SK-N-MC (cell line): Measurements from ENCODE around the gene FAT1.

ENCODE experiments used
- DNase-seq: peaks from one replicate; pipeline ENCODE4 v3.0.0-alpha.2; 2011; ENCODE audit warnings: low read depth, low spot score
- H3K27ac ChIP-seq: fragments of 200-600 bp; sonication (generic); 2 replicates; pipeline ENCODE4 v1.5.1; 2016; ENCODE audit warnings: mixed run types
- H3K36me3 ChIP-seq: fragments of 200-600 bp; sonication (generic); 2 replicates; pipeline ENCODE4 v1.6.1; 2017; ENCODE audit warnings: antibody characterized with exemption, low read length, mixed read lengths; ENCODE audit not compliant: insufficient read depth
- H3K4me3 ChIP-seq: fragments of 200-600 bp; sonication (generic); 2 replicates; pipeline ENCODE4 v1.5.1; 2016
- H3K9ac ChIP-seq: fragments of 200-600 bp; sonication (generic); 2 replicates; pipeline ENCODE4 v1.8.0; 2017; ENCODE audit warnings: mixed run types, mixed read lengths; ENCODE audit not compliant: insufficient read length
- H3K9me3 ChIP-seq: fragments of 200-600 bp; sonication (generic); 2 replicates; pipeline ENCODE4 v1.6.1; 2017; ENCODE audit warnings: low read depth, mild to moderate bottlenecking, antibody characterized with exemption, low read length, moderate library complexity, mixed read lengths
- EZH2 ChIP-seq: fragments of 200-600 bp; sonication (generic); IDR thresholded peaks from one replicate; pipeline ENCODE4 v1.6.1; 2017; ENCODE audit warnings: antibody characterized with exemption
- FOXP2 ChIP-seq: optimal IDR thresholded peaks from 2 replicates; pipeline ENCODE3; 2011; ENCODE audit warnings: mild to moderate bottlenecking, moderate library complexity; ENCODE audit not compliant: insufficient read depth; ENCODE audit errors: extremely low read length, control extremely low read depth
- POLR2AphosphoS5 ChIP-seq: IDR thresholded peaks from 2 replicates; pipeline ENCODE4 v1.6.1; 2012; ENCODE audit warnings: mild to moderate bottlenecking, low read depth, low read length, borderline replicate concordance

FAT1 gene

DNA sequence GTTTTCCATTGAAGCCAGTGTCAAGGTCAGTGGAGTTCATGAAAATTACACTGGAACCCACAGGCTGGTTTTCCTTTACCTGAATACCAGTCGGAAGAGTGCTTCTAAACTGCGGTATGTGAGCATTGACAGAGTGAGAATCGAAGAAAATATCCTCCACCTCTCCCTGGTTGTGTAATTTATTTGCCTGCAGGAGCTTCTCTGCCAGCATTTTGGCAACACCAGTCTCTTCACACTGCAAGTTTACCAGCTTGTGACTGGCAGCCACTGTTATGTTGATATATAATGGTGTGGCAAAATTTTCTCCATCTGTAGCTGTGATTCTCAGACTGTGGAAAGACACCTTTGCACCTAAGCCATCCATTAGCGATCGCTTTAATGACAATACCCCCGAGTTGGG, 16.1 kb downstream of the FAT1 start:
- DNase-seq: no peak
- no peak overlapping the region for H3K4me3 ChIP-seq
- TF ChIP-seq EZH2 (no peak), POLR2AphosphoS5 (no peak), FOXP2 (no peak)
- H3K9ac ChIP-seq: no peak overlapping the region
- no peak overlapping the region for H3K27ac ChIP-seq
- H3K36me3 ChIP-seq: no peaks in the 10 kb centered on the region
- H3K9me3 ChIP-seq: no peaks in the 10 kb centered on the region

DNA sequence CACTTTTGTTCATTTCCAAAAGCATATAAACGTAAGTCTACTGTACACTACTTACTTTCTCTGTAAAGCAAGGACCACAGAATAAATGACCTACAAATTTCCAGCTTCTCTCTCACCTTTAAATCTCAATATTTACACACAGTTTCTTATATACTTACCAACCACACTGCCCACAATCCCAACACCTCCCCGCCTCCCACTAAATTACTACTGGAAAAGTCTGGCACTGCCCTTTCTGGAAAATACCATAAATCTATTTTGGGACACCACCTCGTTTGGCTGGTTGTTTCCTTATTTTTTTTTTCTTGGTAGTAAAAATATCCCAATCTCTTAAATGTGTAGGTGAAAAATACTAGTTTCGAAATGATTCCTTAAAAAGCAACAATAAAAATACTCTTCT, 19.6 kb downstream of the FAT1 start:
- TF ChIP-seq EZH2: no peak
- no peak for TF ChIP-seq FOXP2
- no peak for TF ChIP-seq POLR2AphosphoS5
- no peak for DNase-seq
- Histone ChIP-seq H3K36me3 (no peaks in the 10 kb centered on the region), H3K4me3 (no peak overlapping the region), H3K9ac (no peak overlapping the region), H3K9me3 (no peaks in the 10 kb centered on the region), H3K27ac (no peak overlapping the region)

DNA sequence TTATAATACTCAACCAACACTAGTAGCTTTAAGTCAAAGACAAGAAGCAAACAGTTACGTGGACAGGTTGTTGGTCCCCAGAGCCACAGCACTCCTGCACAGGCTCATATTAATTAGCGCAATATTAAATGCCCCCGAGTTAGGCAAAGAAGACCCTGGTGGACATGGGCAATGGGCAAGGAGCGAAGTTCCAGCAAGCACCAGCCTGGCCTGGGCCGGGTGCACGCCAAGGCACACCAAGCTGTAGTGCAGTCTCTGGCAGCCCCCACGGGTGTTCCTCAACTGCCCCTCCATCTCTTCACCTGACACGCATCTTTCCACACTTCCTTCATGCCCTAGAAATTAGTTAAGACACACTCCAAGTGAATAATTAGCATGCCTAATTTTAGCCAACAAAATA, 20.1 kb downstream of the FAT1 start:
- no peak for DNase-seq
- TF ChIP-seq POLR2AphosphoS5 (no peak), EZH2 (no peak)
- Histone ChIP-seq H3K9ac (no peak overlapping the region), H3K4me3 (no peak overlapping the region), H3K9me3 (no peaks in the 10 kb centered on the region), H3K36me3 (no peaks in the 10 kb centered on the region), H3K27ac (no peak overlapping the region)

DNA sequence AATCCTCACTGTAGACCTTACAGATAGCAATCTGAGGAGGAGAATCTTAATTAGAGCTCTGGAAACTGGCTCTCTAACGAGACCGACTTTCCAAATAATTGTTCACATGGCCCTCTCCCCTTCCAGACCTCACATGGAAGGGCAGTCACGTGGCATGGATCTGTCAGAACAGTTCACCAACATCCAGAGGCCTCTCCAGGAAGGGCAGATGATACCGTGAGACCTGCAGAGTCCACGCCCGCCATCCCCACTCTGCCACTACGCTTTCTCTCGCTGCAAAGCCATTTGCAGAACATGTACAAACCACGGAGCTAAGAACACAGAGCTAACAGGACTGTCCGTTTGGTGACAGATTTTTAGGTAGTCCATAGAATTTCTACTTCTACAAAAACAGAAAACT, 20.7 kb downstream of the FAT1 start:
- TF ChIP-seq EZH2 (no peak), POLR2AphosphoS5 (no peak), FOXP2 (no peak)
- Histone ChIP-seq H3K9ac (no peak overlapping the region), H3K9me3 (no peaks in the 10 kb centered on the region), H3K36me3 (no peaks in the 10 kb centered on the region), H3K27ac (no peak overlapping the region), H3K4me3 (no peak overlapping the region)
- no peak for DNase-seq

DNA sequence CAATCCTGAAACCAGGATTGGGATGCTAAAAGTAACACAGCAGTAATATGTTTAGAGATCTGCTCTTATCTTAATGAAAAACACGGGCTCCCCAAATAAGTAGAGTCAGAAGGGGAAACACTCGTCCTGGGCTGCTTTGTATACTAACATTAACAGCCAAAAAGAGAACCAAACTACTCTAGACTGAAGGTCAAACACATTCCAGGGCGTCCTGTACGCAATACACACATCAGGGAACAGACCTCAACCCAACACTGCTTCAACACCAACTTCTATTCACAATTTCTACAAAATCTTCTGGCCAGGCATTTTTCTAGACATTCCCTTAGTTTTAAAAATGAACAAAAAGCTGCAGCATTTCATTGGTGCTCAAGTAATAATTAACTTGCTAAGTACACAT, 21.4 kb downstream of the FAT1 start:
- DNase-seq: no peak
- TF ChIP-seq FOXP2: no peak
- TF ChIP-seq POLR2AphosphoS5: no peak
- TF ChIP-seq EZH2: no peak
- Histone ChIP-seq H3K36me3 (no peaks in the 10 kb centered on the region), H3K9me3 (no peaks in the 10 kb centered on the region), H3K27ac (no peak overlapping the region), H3K9ac (no peak overlapping the region), H3K4me3 (no peak overlapping the region)

DNA sequence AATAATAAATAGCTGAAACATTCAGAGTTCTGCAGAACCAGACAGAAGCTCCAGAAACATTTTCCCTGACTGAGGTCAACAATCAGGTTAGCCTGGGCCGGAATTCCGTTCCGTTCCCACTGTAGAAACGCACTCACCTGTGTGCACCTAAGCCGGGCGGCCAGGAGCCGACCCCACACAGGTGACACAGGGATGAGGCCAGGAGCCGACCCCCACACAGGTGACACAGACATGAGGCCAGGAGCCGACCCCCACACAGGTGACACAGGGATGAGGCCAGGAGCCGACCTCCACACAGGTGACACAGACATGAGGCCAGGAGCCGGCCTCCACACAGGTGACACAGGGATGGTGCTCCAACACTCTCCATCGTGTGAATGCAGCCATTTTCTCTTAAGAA, 21.9 kb downstream of the FAT1 start:
- H3K9me3 ChIP-seq: no peaks in the 10 kb centered on the region
- no peak for DNase-seq
- TF ChIP-seq EZH2 (no peak), POLR2AphosphoS5 (no peak), FOXP2 (no peak)
- H3K4me3 ChIP-seq: no peak overlapping the region
- H3K27ac ChIP-seq: no peak overlapping the region
- H3K36me3 ChIP-seq: no peaks in the 10 kb centered on the region
- no peak overlapping the region for H3K9ac ChIP-seq

DNA sequence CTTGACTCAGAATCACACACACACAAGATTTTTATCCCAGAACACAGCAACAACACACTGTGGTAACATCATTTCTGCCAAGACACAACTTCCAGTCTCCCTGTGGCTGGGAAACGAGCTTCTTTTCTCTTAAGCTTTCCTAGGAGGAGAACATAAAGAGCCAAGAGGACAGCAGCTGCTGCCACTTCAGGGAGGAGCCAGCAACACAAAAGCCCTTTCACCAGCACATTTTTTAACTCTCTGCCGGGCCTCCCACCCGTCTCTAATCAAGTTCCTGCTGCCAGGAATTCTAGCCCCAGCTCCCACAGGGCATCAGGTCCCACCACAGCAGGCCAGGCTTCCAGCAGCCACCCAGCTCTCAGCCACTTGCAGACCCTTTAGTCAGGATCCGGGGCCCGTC, 22.4 kb downstream of the FAT1 start:
- Histone ChIP-seq H3K9me3 (no peaks in the 10 kb centered on the region), H3K4me3 (no peak overlapping the region), H3K36me3 (no peaks in the 10 kb centered on the region), H3K9ac (no peak overlapping the region), H3K27ac (no peak overlapping the region)
- no peak for DNase-seq
- TF ChIP-seq FOXP2 (no peak), POLR2AphosphoS5 (no peak), EZH2 (no peak)

DNA sequence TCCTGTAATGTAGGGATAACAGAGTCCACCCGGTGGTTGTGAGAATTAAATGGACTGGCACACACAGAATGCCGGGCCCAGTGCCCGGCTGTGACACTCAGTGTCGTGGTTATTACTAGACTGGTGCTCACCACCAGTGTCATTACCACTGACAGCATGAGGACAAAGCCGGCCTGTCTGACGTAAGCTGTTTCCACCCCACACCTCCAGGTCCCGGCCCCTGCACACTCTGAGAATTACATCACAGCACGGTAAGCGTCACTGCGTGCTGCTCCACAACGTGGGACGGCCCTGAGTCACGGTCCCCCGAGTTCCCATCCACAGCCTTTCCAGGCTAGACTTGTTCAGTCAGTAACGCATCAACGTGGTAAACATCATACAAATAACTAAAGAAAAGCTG, 22.9 kb downstream of the FAT1 start:
- Histone ChIP-seq H3K9me3 (no peaks in the 10 kb centered on the region), H3K4me3 (no peak overlapping the region), H3K9ac (no peak overlapping the region), H3K36me3 (no peaks in the 10 kb centered on the region), H3K27ac (no peak overlapping the region)
- no peak for TF ChIP-seq EZH2
- no peak for TF ChIP-seq FOXP2
- no peak for TF ChIP-seq POLR2AphosphoS5
- DNase-seq: no peak

DNA sequence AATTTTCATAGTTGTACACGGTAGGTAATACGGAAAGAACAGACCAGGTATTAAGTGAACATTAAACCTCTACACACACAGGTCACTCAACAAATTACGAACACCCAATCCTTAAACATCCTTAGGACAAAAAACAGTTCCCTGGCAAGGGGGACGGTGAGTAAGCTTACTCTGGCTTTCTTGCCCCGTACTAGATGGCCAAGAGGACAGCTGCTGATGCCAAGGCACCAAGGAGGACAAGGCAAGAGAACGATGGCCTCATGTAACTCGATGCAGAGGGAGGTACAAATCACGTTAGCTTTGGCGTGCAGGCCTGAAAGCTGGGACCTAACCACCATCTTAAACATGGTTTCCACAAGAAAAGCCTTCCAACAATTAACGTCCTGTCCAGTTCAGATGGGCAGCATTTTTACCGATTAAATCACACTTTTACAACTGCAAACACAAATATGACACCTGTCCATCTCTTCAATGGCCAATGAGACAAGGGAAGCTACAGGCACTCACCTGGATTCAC, 23.7 kb downstream of the FAT1 start:
- DNase-seq: no peak
- Histone ChIP-seq H3K4me3 (no peak overlapping the region), H3K9ac (no peak overlapping the region), H3K27ac (no peak overlapping the region), H3K36me3 (no peaks in the 10 kb centered on the region), H3K9me3 (no peaks in the 10 kb centered on the region)
- no peak for TF ChIP-seq POLR2AphosphoS5
- no peak for TF ChIP-seq EZH2
- no peak for TF ChIP-seq FOXP2

DNA sequence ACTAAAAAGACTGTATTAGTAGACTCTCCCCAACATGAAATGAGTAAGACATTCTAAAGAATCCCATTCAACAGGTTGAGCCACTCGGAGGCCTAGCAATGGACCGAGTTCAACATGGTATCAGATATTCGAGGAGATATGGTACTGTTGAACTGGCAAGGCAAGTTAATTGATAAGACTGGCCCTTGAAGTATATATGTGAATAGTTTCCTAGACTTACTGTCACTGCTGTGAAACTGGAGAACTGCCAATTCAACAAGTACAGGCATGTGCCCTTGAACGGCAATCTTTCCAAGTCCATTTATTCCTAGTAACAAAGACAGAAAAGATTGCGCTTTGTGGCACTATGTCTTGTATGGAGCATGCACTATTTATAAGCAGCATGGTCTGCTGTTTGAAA, 24.4 kb downstream of the FAT1 start:
- H3K36me3 ChIP-seq: no peaks in the 10 kb centered on the region
- H3K4me3 ChIP-seq: no peak overlapping the region
- TF ChIP-seq POLR2AphosphoS5 (no peak), FOXP2 (no peak), EZH2 (no peak)
- H3K27ac ChIP-seq: no peak overlapping the region
- H3K9ac ChIP-seq: no peak overlapping the region
- H3K9me3 ChIP-seq: no peaks in the 10 kb centered on the region
- DNase-seq: no peak
